IMR-90 (cell line): ENCODE data around the gene CCNL2. TPM values are rescaled to one million over a fixed set of nuclear protein-coding genes. Genes with fewer than 3 reads are reported as not detected.

Experiments
- ATAC-seq: fragments of 200-7000 bp; cut with Tn5 transposase; 2 replicates; pipeline ENCODE4 v1.9.1; 2020; ENCODE audit warnings: low read depth, mild to moderate bottlenecking, moderate library complexity
- BruUV-seq: library from RNA; stranded (reverse); fragments of 400-500 nt; replicated peaks from 2 replicates; lab custom pipeline; 2021; lab: Mats Ljungman, UMichigan
- CTCF ChIA-PET: fragments of 300-600 bp; formaldehyde crosslinking; extraction: SDS; loops from one replicate; lab custom pipeline; 2021; ENCODE audit warnings: antibody characterized with exemption; lab: Yijun Ruan, JAX
- POLR2A ChIA-PET: fragments of 300-600 bp; sonication (Branson Sonifier 250); formaldehyde crosslinking; loops from one replicate; lab custom pipeline; 2022; ENCODE audit warnings: antibody characterized with exemption; ENCODE audit not compliant: unreplicated experiment; lab: Charles Lee
- DNase-seq: peaks from one replicate; pipeline ENCODE4 v3.0.0; 2013
- H2AFZ ChIP-seq: replicated peaks from 2 replicates; pipeline ENCODE3; 2013; ENCODE audit warnings: low read length, mild to moderate bottlenecking; ENCODE audit not compliant: poor library complexity
- H2AK5ac ChIP-seq: 2 replicates; pipeline ENCODE4 v1.6.1; 2013; ENCODE audit warnings: low read depth, low read length, inconsistent platforms
- H2AK9ac ChIP-seq: replicated peaks from 2 replicates; pipeline ENCODE3; 2013; ENCODE audit warnings: mild to moderate bottlenecking, low read depth, low read length, moderate library complexity; ENCODE audit not compliant: poor library complexity
- H2BK120ac ChIP-seq: 2 replicates; pipeline ENCODE4 v1.6.1; 2013; ENCODE audit warnings: low read depth, low read length, inconsistent platforms
- H2BK15ac ChIP-seq: 3 replicates; pipeline ENCODE4 v1.6.1; 2013; ENCODE audit warnings: low read depth, low read length, inconsistent platforms
- H2BK20ac ChIP-seq: 2 replicates; pipeline ENCODE4 v1.6.1; 2013; ENCODE audit warnings: low read depth, mild to moderate bottlenecking, inconsistent platforms, low read length, moderate library complexity
- H2BK5ac ChIP-seq: 2 replicates; pipeline ENCODE4 v1.6.1; 2013; ENCODE audit warnings: mild to moderate bottlenecking, low read depth, low read length, inconsistent platforms; ENCODE audit not compliant: poor library complexity, severe bottlenecking
- H3K14ac ChIP-seq: replicated peaks from 2 replicates; pipeline ENCODE4 v1.6.1; 2013; ENCODE audit warnings: low read depth, low read length, inconsistent platforms
- H3K18ac ChIP-seq: 2 replicates; pipeline ENCODE4 v1.6.1; 2013; ENCODE audit warnings: low read depth, low read length, control low read depth
- H3K23ac ChIP-seq: 2 replicates; pipeline ENCODE4 v1.6.1; 2013; ENCODE audit warnings: low read depth, low read length, inconsistent platforms
- H3K27ac ChIP-seq: 2 replicates; pipeline ENCODE4 v1.5.1; 2013; ENCODE audit warnings: mild to moderate bottlenecking, control low read depth, low read length; ENCODE audit not compliant: insufficient read depth
- H3K27me3 ChIP-seq: 2 replicates; pipeline ENCODE4 v1.6.1; 2013; ENCODE audit warnings: low read length; ENCODE audit not compliant: control insufficient read depth, insufficient read depth
- H3K36me3 ChIP-seq: 2 replicates; pipeline ENCODE4 v1.6.1; 2013; ENCODE audit warnings: low read length, mixed read lengths; ENCODE audit not compliant: control insufficient read depth, insufficient read depth
- H3K4ac ChIP-seq: 2 replicates; pipeline ENCODE4 v1.6.1; 2013; ENCODE audit warnings: low read depth, low read length, inconsistent platforms
- H3K4me1 ChIP-seq: 2 replicates; pipeline ENCODE4 v1.6.1; 2013; ENCODE audit warnings: low read length, mixed read lengths; ENCODE audit not compliant: control insufficient read depth, insufficient read depth
- H3K4me2 ChIP-seq: 2 replicates; pipeline ENCODE4 v1.6.1; 2013; ENCODE audit warnings: low read depth, mild to moderate bottlenecking, control low read depth, low read length, moderate library complexity
- H3K4me3 ChIP-seq: 2 replicates; pipeline ENCODE4 v1.5.1; 2013; ENCODE audit warnings: low read depth, mild to moderate bottlenecking, control low read depth, low read length, moderate library complexity; ENCODE audit not compliant: insufficient read depth
- H3K56ac ChIP-seq: 2 replicates; pipeline ENCODE4 v1.6.1; 2013; ENCODE audit warnings: low read length, inconsistent platforms; ENCODE audit not compliant: insufficient read depth; ENCODE audit errors: extremely low read depth
- H3K79me1 ChIP-seq, 2 experiments: 2 replicates each; pipeline ENCODE4 v1.6.1; 2013; ENCODE audit warnings: low read length in 2 of 2, inconsistent platforms in 1 of 2, low read depth in 1 of 2
- H3K9ac ChIP-seq: 2 replicates; pipeline ENCODE4 v1.6.1; 2013; ENCODE audit warnings: low read depth, low read length, control low read depth
- H3K9me1 ChIP-seq: 2 replicates; pipeline ENCODE4 v1.6.1; 2013; ENCODE audit warnings: low read length, inconsistent platforms; ENCODE audit not compliant: insufficient read depth
- H3K9me3 ChIP-seq: 2 replicates; pipeline ENCODE4 v1.6.1; 2013; ENCODE audit warnings: low read length; ENCODE audit not compliant: control insufficient read depth, insufficient read depth
- H4K20me1 ChIP-seq: 2 replicates; pipeline ENCODE4 v1.6.1; 2013; ENCODE audit warnings: low read length, inconsistent platforms; ENCODE audit not compliant: insufficient read depth
- H4K5ac ChIP-seq: 2 replicates; pipeline ENCODE4 v1.6.1; 2013; ENCODE audit warnings: mild to moderate bottlenecking, low read depth, low read length, control low read depth
- H4K8ac ChIP-seq, 2 experiments: 2 replicates each; pipeline ENCODE4 v1.6.1; 2013; ENCODE audit warnings: low read depth in 2 of 2, low read length in 2 of 2, control low read depth in 1 of 2, inconsistent platforms in 1 of 2
- H4K91ac ChIP-seq: 2 replicates; pipeline ENCODE4 v1.6.1; 2013; ENCODE audit warnings: low read depth, low read length, inconsistent platforms; ENCODE audit not compliant: insufficient read depth
- CHD1 ChIP-seq: IDR thresholded peaks from 2 replicates; pipeline ENCODE4 v1.6.1; 2012; ENCODE audit warnings: low read depth, low read length, improper control_type of control experiment
- FOS ChIP-seq: fragments of 150-350 bp; IDR thresholded peaks from 2 replicates; pipeline ENCODE4 v1.6.1; 2016; ENCODE audit warnings: low read depth, low read length
- MXI1 ChIP-seq: IDR thresholded peaks from 2 replicates; pipeline ENCODE4 v1.6.1; 2012; ENCODE audit warnings: low read depth, mild to moderate bottlenecking, low read length, moderate library complexity, borderline replicate concordance
- POLR2A ChIP-seq: IDR thresholded peaks from 2 replicates; pipeline ENCODE4 v1.6.1; 2012; ENCODE audit warnings: mild to moderate bottlenecking, low read depth, low read length
- RAD21 ChIP-seq: IDR thresholded peaks from 2 replicates; pipeline ENCODE4 v1.6.1; 2012; ENCODE audit warnings: low read length, improper control_type of control experiment
- RCOR1 ChIP-seq: IDR thresholded peaks from 2 replicates; pipeline ENCODE4 v1.6.1; 2012; ENCODE audit warnings: mild to moderate bottlenecking, low read length, improper control_type of control experiment; ENCODE audit not compliant: insufficient replicate concordance
- RFX5 ChIP-seq: IDR thresholded peaks from 2 replicates; pipeline ENCODE4 v1.8.0; 2012; ENCODE audit warnings: low read depth, mild to moderate bottlenecking, low read length, moderate library complexity
- WGBS, 2 experiments: methylation state at CpG; one replicate each; pipeline versions ENCODE4 v1.1.5 to v1.1.7; 2013; ENCODE audit warnings: missing lambda C conversion rate in 2 of 2; ENCODE audit not compliant: insufficient read length in 1 of 2; ENCODE audit errors: extremely low coverage in 2 of 2; 5-methylcytosine and 5-hydroxymethylcytosine counted together
- dilution Hi-C: fragments of 300-500 bp; cut with HindIII; formaldehyde crosslinking; loops from one replicate; pipeline ENCODE4 v1.14.3; 2018; ENCODE audit warnings: low sequenced_read_pairs; ENCODE audit not compliant: unreplicated experiment
- in situ Hi-C: fragments of 300-500 bp; cut with MboI; formaldehyde crosslinking; loops from 3 replicates; pipeline ENCODE4 v1.14.3; 2019; ENCODE audit warnings: low sequenced_read_pairs, inconsistent platforms, mixed read lengths
- intact Hi-C: fragments of 100-400 bp; cut with micrococcal nuclease; formaldehyde crosslinking; loops from 2 replicates; pipeline ENCODE4 v1.10.0; 2022
- polyA plus RNA-seq, 3 experiments: library from polyadenylated mRNA; depleted of rRNA; stranded (reverse); fragments of >200 nt; gene quantifications; 2 replicates each; pipeline ENCODE4 v1.2.3, GENCODE V29; 2012; ENCODE audit warnings: low replicate concordance in 1 of 3
- total RNA-seq: library from RNA; depleted of rRNA; stranded (reverse); fragments of >200 nt; gene quantifications from 2 replicates; pipeline ENCODE4 v1.2.3, GENCODE V29; 2012

The CCNL2 gene
- total and polyA plus RNA-seq, 2 of the 4 experiments (the other 2 are of a cell fraction): 53.9 to 239 TPM

DNA sequence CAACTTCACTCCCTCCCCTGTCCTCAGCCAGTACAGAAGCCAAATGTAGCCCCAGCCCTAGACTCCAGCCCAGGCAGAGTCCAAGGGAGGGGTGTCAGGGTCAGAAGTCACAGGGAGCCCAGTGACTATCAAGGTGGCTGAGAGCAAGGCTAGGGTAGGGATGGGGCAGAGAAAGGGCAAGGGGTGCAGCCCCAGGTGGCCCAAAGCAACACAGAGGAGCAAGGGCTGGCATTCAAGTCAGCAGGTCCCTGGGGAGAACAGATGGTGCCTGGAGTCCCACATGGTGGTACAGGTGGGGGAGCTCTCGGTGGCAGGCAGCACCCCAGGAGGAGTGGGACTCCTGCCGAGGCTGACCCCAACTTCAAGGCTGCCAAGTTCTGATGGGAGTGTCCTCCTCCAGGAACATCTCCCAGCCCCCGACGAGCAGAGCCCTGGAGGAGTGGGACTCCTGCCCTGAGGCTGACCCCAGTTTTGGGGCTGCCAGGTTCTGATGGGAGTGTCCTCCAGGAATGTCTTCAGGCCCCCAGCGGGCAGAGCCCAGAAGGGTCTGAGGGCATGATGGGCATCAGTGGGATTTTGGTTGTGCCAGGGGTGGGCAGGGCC lies 46.2 kb downstream of the CCNL2 start:
- Histone ChIP-seq H2BK120ac (no peak overlapping the region), H3K4me1 (peaks cover 21% of the 10 kb centered on the region), H3K56ac (no peak overlapping the region), H4K5ac (0 out of 2 replicates have a peak overlapping the region, but pooled peaks have one; percentile 20), H2AFZ (peak overlapping the region; percentile 8), H2BK15ac (no peak overlapping the region), H2AK5ac (0 out of 2 replicates have a peak overlapping the region, but pooled peaks have one; percentile 7), H4K8ac (no peak overlapping the region), H3K9me1 (no peaks in the 10 kb centered on the region), H2AK9ac (no peak overlapping the region), H3K27me3 (no peaks in the 10 kb centered on the region), H4K91ac (no peak overlapping the region), H2BK5ac (no peak overlapping the region), H4K20me1 (peaks cover 60% of the 10 kb centered on the region), H3K9ac (no peak overlapping the region), H3K4me2 (no peak overlapping the region), H2BK20ac (no peak overlapping the region), H3K27ac (peak overlapping the region; percentile 0; the same call in 1 of the 2 replicates), H3K4ac (no peak overlapping the region), H3K23ac (peak overlapping the region; percentile 56; the same call in 1 of the 2 replicates), H3K36me3 (peaks cover 39% of the 10 kb centered on the region), H3K9me3 (no peaks in the 10 kb centered on the region), H3K4me3 (no peak overlapping the region), H3K79me1 (peaks cover 8 to 29% of the 10 kb centered on the region in 2 experiments; a peak in 3 of 4 replicates), H3K14ac (no peak overlapping the region), H3K18ac (no peak overlapping the region)
- in situ Hi-C loops: no loop called here
- WGBS, 2 experiments: no CpG with 5 or more reads among the region's 5 CpGs
- ChIA-PET POLR2A (no interaction called here), CTCF (no interaction called here)
- TF ChIP-seq POLR2A (no peak), MXI1 (no peak), RFX5 (no peak), FOS (no peak), CHD1 (no peak), RAD21 (no peak), RCOR1 (no peak)
- intact Hi-C loops: no loop called here
- ATAC-seq: no peak
- TSS peak; percentile 82 for BruUV-seq
- dilution Hi-C loops: no loop called here
- no peak for DNase-seq
